Fibroblast of lung (primary cell): Measurements from ENCODE around the gene AOAH. TPM values are rescaled to one million over a fixed set of nuclear protein-coding genes. Genes with fewer than 3 reads are reported as not detected.
A peak's percentile ranks its signal among the peaks of the same experiment; 100 is the strongest.

Experiments
- DNase-seq, 2 donors: peaks; one replicate each; pipeline versions ENCODE4 v3.0.0 to v3.0.0-alpha.2; 2010; ENCODE audit warnings: low read depth in 2 of 2
- H2AFZ ChIP-seq: 2 replicates; pipeline ENCODE4 v1.5.1; 2012; ENCODE audit warnings: low read length, control low read depth, inconsistent platforms
- H3K27ac ChIP-seq: 2 replicates; pipeline ENCODE4 v1.5.1; 2011; ENCODE audit warnings: low read length, control low read depth; ENCODE audit not compliant: insufficient read depth
- H3K27me3 ChIP-seq: 2 replicates; pipeline ENCODE4 v1.5.1; 2011; ENCODE audit warnings: mild to moderate bottlenecking, low read length; ENCODE audit not compliant: control insufficient read depth, insufficient read depth
- H3K36me3 ChIP-seq: 2 replicates; pipeline ENCODE4 v1.5.1; 2011; ENCODE audit warnings: low read length; ENCODE audit not compliant: control insufficient read depth, insufficient read depth
- H3K4me1 ChIP-seq: 2 replicates; pipeline ENCODE4 v1.5.1; 2011; ENCODE audit warnings: low read length; ENCODE audit not compliant: control insufficient read depth, insufficient read depth; ENCODE audit errors: extremely low read depth
- H3K4me2 ChIP-seq: 2 replicates; pipeline ENCODE4 v1.5.1; 2011; ENCODE audit warnings: low read length, control low read depth; ENCODE audit not compliant: insufficient read depth; ENCODE audit errors: extremely low read depth
- H3K4me3 ChIP-seq, 4 experiments: fragments of 200-600 bp in 1 of 4; sonication (generic) in 1 of 4; replicated peaks in 1 of 4; 2 replicates each; pipeline ENCODE4 v1.5.1; 2011 to 2016; ENCODE audit warnings: low read length in 4 of 4, low read depth in 3 of 4, mild to moderate bottlenecking in 3 of 4, control low read depth in 2 of 4, inconsistent platforms in 1 of 4, mixed read lengths in 1 of 4; ENCODE audit not compliant: insufficient read depth in 1 of 4; ENCODE audit errors: control extremely low read depth in 1 of 4
- H3K79me2 ChIP-seq: 2 replicates; pipeline ENCODE4 v1.5.1; 2012; ENCODE audit warnings: mild to moderate bottlenecking, low read length, inconsistent platforms; ENCODE audit not compliant: control insufficient read depth, insufficient read depth
- H3K9ac ChIP-seq: 2 replicates; pipeline ENCODE4 v1.5.1; 2011; ENCODE audit warnings: mild to moderate bottlenecking, low read length, control low read depth; ENCODE audit not compliant: insufficient read depth
- H3K9me3 ChIP-seq: 2 replicates; pipeline ENCODE4 v1.5.1; 2012; ENCODE audit warnings: low read depth, low read length; ENCODE audit not compliant: control insufficient read depth, insufficient read depth
- H4K20me1 ChIP-seq: 2 replicates; pipeline ENCODE4 v1.5.1; 2011; ENCODE audit warnings: low read length; ENCODE audit not compliant: control insufficient read depth, insufficient read depth; ENCODE audit errors: extremely low read depth
- EZH2 ChIP-seq: IDR thresholded peaks from 2 replicates; pipeline ENCODE4 v1.5.1; 2012; ENCODE audit warnings: low read length, control low read depth, mild to moderate bottlenecking; ENCODE audit errors: missing control alignments
- polyA plus RNA-seq, 2 donors: library from polyadenylated mRNA; depleted of rRNA in 1 of 2; stranded (reverse) in 1 of 2; unstranded in 1 of 2; fragments of >200 nt; gene quantifications; 2 replicates each; pipeline ENCODE4 v1.2.1, GENCODE V29; 2011 to 2012; ENCODE audit warnings: missing spikeins in 1 of 2
- total RNA-seq: library from RNA; depleted of rRNA; stranded (reverse); fragments of >200 nt; gene quantifications from 2 replicates; pipeline ENCODE4 v1.2.1, GENCODE V29; 2014
- TF ChIP-seq, protein P1 (sequence below), 2 donors: IDR thresholded peaks in 1 of 2; conservative IDR thresholded peaks in 1 of 2; 1 replicate in 1 of 2; 2 replicates in 1 of 2; pipeline ENCODE4 v1.5.1; 2011 to 2012; ENCODE audit warnings: low read length in 2 of 2, control low read depth in 1 of 2, inconsistent platforms in 1 of 2, low read depth in 1 of 2, mild to moderate bottlenecking in 1 of 2

Gene AOAH
- total and polyA plus RNA-seq, 2 donors (not counting 1 experiment from before 2014, with no cell fraction given): not detected

DNA sequence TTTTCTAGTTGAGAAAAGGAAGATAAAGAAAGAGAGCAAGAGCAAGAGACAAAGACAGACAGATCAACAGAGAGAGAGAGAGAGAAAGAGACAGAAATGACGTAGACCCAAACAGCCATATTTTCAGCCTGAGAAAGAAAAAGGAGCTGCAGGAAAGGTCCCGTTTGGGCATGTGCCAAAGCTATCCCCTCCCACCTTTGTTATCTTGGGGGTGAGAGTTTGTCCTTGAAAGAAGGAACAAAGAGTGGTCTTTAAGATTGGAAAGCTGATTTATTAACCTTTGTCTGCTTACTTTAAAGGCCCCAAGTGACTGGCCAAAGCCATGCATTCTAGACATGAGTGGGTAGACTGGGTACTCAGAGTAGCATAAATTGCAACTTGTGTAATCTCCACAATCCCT is 98.2 kb downstream of the AOAH start:
- H3K9me3 ChIP-seq: no peaks in the 10 kb centered on the region
- no peak overlapping the region for H3K9ac ChIP-seq
- H3K79me2 ChIP-seq: no peaks in the 10 kb centered on the region
- no peak for TF ChIP-seq EZH2
- TF ChIP-seq, protein P1, sequence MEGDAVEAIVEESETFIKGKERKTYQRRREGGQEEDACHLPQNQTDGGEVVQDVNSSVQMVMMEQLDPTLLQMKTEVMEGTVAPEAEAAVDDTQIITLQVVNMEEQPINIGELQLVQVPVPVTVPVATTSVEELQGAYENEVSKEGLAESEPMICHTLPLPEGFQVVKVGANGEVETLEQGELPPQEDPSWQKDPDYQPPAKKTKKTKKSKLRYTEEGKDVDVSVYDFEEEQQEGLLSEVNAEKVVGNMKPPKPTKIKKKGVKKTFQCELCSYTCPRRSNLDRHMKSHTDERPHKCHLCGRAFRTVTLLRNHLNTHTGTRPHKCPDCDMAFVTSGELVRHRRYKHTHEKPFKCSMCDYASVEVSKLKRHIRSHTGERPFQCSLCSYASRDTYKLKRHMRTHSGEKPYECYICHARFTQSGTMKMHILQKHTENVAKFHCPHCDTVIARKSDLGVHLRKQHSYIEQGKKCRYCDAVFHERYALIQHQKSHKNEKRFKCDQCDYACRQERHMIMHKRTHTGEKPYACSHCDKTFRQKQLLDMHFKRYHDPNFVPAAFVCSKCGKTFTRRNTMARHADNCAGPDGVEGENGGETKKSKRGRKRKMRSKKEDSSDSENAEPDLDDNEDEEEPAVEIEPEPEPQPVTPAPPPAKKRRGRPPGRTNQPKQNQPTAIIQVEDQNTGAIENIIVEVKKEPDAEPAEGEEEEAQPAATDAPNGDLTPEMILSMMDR (conservative IDR thresholded peaks at IDR 0.05 in 1 of 2, IDR thresholded peaks at IDR 0.05 in 1 of 2; ENCODE audit: low read depth in 1 of 2, low read length in 2 of 2): no peak
- H3K4me3 ChIP-seq: no peak overlapping the region
- H3K36me3 ChIP-seq: no peaks in the 10 kb centered on the region
- DNase-seq: no peak
- no peaks in the 10 kb centered on the region for H4K20me1 ChIP-seq
- no peak overlapping the region for H3K4me2 ChIP-seq
- H2AFZ ChIP-seq: no peak overlapping the region
- no peaks in the 10 kb centered on the region for H3K4me1 ChIP-seq
- peaks cover 6% of the 10 kb centered on the region for H3K27me3 ChIP-seq
- H3K27ac ChIP-seq: no peak overlapping the region

DNA sequence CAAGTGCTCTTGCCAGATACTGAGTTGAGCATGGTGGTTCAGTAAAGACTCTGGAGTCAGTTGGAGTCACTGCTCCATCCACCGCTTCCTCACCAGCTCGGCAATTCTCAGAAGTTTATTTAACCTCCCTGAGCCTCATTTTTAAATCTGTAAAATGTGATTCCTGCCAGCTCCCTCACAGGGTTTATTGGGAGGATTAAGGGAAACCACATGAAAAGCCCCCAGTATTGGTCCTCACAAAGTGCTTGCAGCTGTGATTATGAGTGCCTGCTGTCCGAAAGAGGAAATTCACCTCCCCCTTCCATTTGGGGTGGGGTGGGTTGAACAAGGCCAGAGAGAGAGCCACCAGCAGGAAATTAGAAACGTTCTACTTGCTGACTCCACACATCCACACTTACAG is 99.0 kb downstream of the AOAH start:
- Histone ChIP-seq H2AFZ (no peak overlapping the region), H3K4me1 (no peaks in the 10 kb centered on the region), H3K4me3 (no peak overlapping the region), H3K4me2 (no peak overlapping the region), H3K9ac (no peak overlapping the region), H3K27me3 (peaks cover 6% of the 10 kb centered on the region), H3K79me2 (no peaks in the 10 kb centered on the region), H4K20me1 (no peaks in the 10 kb centered on the region), H3K9me3 (no peaks in the 10 kb centered on the region), H3K27ac (no peak overlapping the region), H3K36me3 (no peaks in the 10 kb centered on the region)
- peak in 1 of 2 donors; percentile 9 for DNase-seq
- TF ChIP-seq, protein P1 (conservative IDR thresholded peaks at IDR 0.05 in 1 of 2, IDR thresholded peaks at IDR 0.05 in 1 of 2; ENCODE audit: low read depth in 1 of 2, low read length in 2 of 2): no peak
- no peak for TF ChIP-seq EZH2

DNA sequence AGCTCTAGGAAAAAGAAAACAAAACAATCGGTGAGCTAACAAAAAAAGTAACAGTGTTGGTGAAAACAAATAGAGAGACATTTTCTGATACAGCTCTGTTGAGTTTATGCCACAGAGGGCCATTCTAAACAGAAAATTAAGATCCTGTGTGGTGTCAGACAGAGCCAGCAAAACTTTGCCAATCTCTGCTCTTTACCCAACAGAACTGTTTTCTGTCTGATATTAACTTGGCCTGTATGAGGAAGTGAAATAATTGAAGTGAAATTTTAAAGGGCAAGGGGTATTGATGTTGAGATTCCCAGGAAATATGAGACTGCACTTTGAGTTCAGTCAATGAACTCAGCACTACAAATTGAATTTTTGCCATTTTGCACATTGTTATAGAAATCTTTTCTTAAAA is 101.0 kb downstream of the AOAH start:
- Histone ChIP-seq H4K20me1 (no peaks in the 10 kb centered on the region), H3K9ac (no peak overlapping the region), H3K9me3 (no peaks in the 10 kb centered on the region), H2AFZ (no peak overlapping the region), H3K4me2 (no peak overlapping the region), H3K36me3 (no peaks in the 10 kb centered on the region), H3K4me1 (no peaks in the 10 kb centered on the region), H3K27ac (no peak overlapping the region), H3K27me3 (peaks cover 6% of the 10 kb centered on the region), H3K79me2 (no peaks in the 10 kb centered on the region), H3K4me3 (no peak overlapping the region)
- DNase-seq: no peak
- no peak for TF ChIP-seq EZH2
- TF ChIP-seq, protein P1 (conservative IDR thresholded peaks at IDR 0.05 in 1 of 2, IDR thresholded peaks at IDR 0.05 in 1 of 2; ENCODE audit: low read depth in 1 of 2, low read length in 2 of 2): no peak
